ENCODE measurements around the gene FAM168B. TPM values are rescaled to one million over a fixed set of nuclear protein-coding genes. Genes with fewer than 3 reads are reported as not detected.

The FAM168B gene
- total RNA-seq, 2 experiments from 2014 or later, result 62.8 to 66.6 TPM

GRCh38 chr2:131127981-131128380 is 34.7 kb upstream of the FAM168B start:
- no peak for TF ChIP-seq CTCF (IDR thresholded peaks at IDR 0.05)
- POLR2A ChIA-PET, result interaction anchor here (0.5 kb wide), 1 partner anchor 331 kb away, joined by 4 read pairs; no protein-coding TSS in a partner anchor
- H3K9me3 Mint-ChIP-seq, result peaks cover 2% of the 10 kb centered on the region
- H3K27ac Mint-ChIP-seq, result no peak overlapping the region
- DNase-seq, result no peak
- H3K4me3 Mint-ChIP-seq, result no peak overlapping the region
- intact Hi-C loops (cut with micrococcal nuclease), result no loop called here
- peaks cover 60% of the 10 kb centered on the region for H3K36me3 Mint-ChIP-seq (ENCODE audit: low read depth)
- H3K27me3 Mint-ChIP-seq, result no peaks in the 10 kb centered on the region
- H3K4me1 Mint-ChIP-seq (ENCODE audit: low read depth), result no peaks in the 10 kb centered on the region
- no peak for ATAC-seq
- CTCF ChIA-PET, result no interaction called here

GRCh38 chr2:131127076-131127475 is 33.8 kb upstream of the FAM168B start:
- ATAC-seq (no peak), DNase-seq (no peak)
- intact Hi-C loops (cut with micrococcal nuclease), result no loop called here
- TF ChIP-seq CTCF (IDR thresholded peaks at IDR 0.05), result no peak
- Mint-ChIP-seq H3K27ac (no peak overlapping the region), H3K27me3 (no peaks in the 10 kb centered on the region), H3K4me3 (no peak overlapping the region), H3K4me1 (ENCODE audit: low read depth) (no peaks in the 10 kb centered on the region), H3K9me3 (peaks cover 2% of the 10 kb centered on the region), H3K36me3 (ENCODE audit: low read depth) (peaks cover 65% of the 10 kb centered on the region)
- CTCF ChIA-PET, result interaction anchor here (0.6 kb wide), 1 partner anchor 13 kb away, joined by 3 read pairs; no protein-coding TSS in a partner anchor
- POLR2A ChIA-PET, result no interaction called here

- Mint-ChIP-seq H3K4me1 (ENCODE audit: low read depth) (no peaks in the 10 kb centered on the region), H3K36me3 (ENCODE audit: low read depth) (peaks cover 68% of the 10 kb centered on the region), H3K27me3 (no peaks in the 10 kb centered on the region), H3K9me3 (peaks cover 2% of the 10 kb centered on the region), H3K4me3 (no peak overlapping the region), H3K27ac (no peak overlapping the region)
- TF ChIP-seq CTCF (IDR thresholded peaks at IDR 0.05), result no peak
- ATAC-seq (no peak), DNase-seq (no peak)
- ChIA-PET POLR2A (no interaction called here), CTCF (interaction anchor here (0.6 kb wide), 1 partner anchor 14 kb away, joined by 3 read pairs; no protein-coding TSS in a partner anchor)
- intact Hi-C loops (cut with micrococcal nuclease), result no loop called here
Observed at GRCh38 chr2:131126436-131126835, 33.2 kb upstream of the FAM168B start.

- POLR2A ChIA-PET, result interaction anchor here (0.7 to 1.0 kb wide), 2 partner anchors 18 to 367 kb away, joined by 3 to 4 read pairs; no protein-coding TSS in a partner anchor
- peaks cover 3% of the 10 kb centered on the region for H3K4me1 Mint-ChIP-seq (ENCODE audit: low read depth)
- CTCF ChIA-PET, result interaction anchor here (0.9 kb wide), 1 partner anchor 8 kb away, joined by 3 read pairs; no protein-coding TSS in a partner anchor
- TF ChIP-seq CTCF (IDR thresholded peaks at IDR 0.05), result no peak
- intact Hi-C loops (cut with micrococcal nuclease), result no loop called here
- no peak overlapping the region for H3K4me3 Mint-ChIP-seq
- peaks cover 68% of the 10 kb centered on the region for H3K36me3 Mint-ChIP-seq (ENCODE audit: low read depth)
- DNase-seq (no peak), ATAC-seq (no peak)
- peaks cover 2% of the 10 kb centered on the region for H3K9me3 Mint-ChIP-seq
- H3K27me3 Mint-ChIP-seq, result no peaks in the 10 kb centered on the region
- H3K27ac Mint-ChIP-seq, result no peak overlapping the region
Observed at GRCh38 chr2:131125195-131125757, 32.0 kb upstream of the FAM168B start.

- ATAC-seq (no peak), DNase-seq (no peak)
- no peaks in the 10 kb centered on the region for H3K9me3 Mint-ChIP-seq
- H3K4me1 Mint-ChIP-seq (ENCODE audit: low read depth), result peaks cover 10% of the 10 kb centered on the region
- peaks cover 53% of the 10 kb centered on the region for H3K36me3 Mint-ChIP-seq (ENCODE audit: low read depth)
- intact Hi-C loops (cut with micrococcal nuclease), result no loop called here
- POLR2A ChIA-PET, result interaction anchor here (1.4 kb wide), 1 partner anchor 18 kb away, joined by 4 read pairs; the partner anchor contains the start of gene PLEKHB2
- H3K27me3 Mint-ChIP-seq, result no peaks in the 10 kb centered on the region
- H3K27ac Mint-ChIP-seq, result no peak overlapping the region
- CTCF ChIA-PET, result no interaction called here
- no peak for TF ChIP-seq CTCF (IDR thresholded peaks at IDR 0.05)
- H3K4me3 Mint-ChIP-seq, result no peak overlapping the region
Observed at GRCh38 chr2:131123192-131123591, 29.9 kb upstream of the FAM168B start.

All from activated CD8-positive, alpha-beta T cell treated with anti-CD3 and anti-CD28 coated beads for 36 hours (primary cell).